CD4-positive, alpha-beta T cell treated with Interleukin-2 at 100 ng/mL for 4 hours (primary cell): ENCODE results near the gene CHRNG.
A peak's percentile ranks its signal among the peaks of the same experiment; 100 is the strongest.
"Not testable (repeated sequence)": the region's sequence is repeated elsewhere in the genome, so short reads cannot be mapped to it uniquely, and the experiment has no call there.

Experiments
- DNase-seq: peaks from one replicate; pipeline ENCODE4 v3.0.0-alpha.2; 2020; ENCODE audit warnings: low spot score

CHRNG gene

GRCh38 chr2:232543928-232544631 lies 4.6 kb downstream of the CHRNG start:
- no peak for DNase-seq

- DNase-seq: no peak
These were observed 5.2 kb downstream of the CHRNG start for GRCh38 chr2:232544674-232545073.

- DNase-seq: no peak
These were observed 6.3 kb downstream of the CHRNG start for GRCh38 chr2:232545511-232546375.

DNA sequence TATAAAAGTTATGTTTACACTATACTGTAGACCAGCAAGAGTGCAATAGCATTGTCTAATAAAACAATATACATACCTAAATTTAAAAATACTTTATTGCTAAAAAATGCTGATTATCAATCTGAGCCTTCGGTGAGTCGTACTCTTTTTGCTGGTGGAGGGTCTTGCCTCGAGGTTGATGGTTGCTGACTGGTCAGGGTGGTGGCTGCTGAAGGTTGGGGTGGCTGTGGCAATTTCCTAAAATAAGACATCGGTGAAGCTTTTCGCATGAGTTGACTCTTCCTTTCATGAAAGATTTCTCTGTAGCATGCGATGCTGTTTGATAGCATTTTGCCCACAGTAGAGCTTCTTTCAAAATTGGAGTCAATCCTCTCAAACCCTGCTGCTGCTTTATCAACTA lies 8.5 kb downstream of the CHRNG start:
- no peak for DNase-seq

- no peak for DNase-seq
These were observed 10.3 kb downstream of the CHRNG start for GRCh38 chr2:232549655-232550353.

DNA sequence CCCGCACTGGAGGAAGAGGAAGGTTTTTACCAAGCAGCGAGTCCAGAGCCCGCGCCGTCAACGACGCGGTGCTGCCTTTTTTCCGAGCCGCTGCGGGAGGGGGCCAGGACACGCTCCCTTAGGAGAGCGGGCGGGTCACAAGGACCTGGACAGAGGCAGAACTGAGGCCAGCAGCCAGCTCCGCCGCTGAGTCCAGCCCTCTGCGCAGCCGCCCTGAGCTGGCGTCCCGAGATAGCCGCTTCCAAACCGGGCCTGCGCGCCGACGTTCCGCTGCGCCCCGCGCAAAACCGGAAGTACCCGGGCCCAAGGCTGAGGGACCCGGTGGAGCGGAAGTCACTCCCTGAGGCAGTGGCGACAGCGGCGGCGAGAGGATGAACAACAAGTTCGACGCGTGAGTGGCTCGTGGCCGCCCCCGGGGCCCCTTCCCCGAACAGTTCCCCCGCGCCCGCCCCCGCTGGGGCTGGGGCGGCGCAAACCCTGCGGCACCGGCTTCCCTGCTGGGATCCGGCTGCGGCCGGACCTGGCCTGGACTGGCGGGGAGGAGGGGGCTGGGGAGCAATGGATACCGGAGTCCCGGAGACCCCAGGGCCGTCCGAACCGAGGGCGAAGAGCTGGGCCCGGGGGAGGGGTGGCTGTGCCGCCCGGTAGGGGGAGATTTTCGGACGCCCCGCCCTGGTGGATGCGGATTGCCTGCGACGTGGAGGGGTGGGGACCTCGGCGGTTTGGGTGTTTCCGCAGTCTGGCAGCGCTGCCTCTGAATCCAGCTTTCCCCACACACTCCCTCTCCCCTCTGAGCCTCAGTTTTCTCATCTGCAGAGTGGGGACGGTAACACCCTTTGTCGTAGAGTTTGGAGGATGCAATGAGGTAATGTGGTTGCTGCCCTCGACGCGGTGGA lies 11.1 kb downstream of the CHRNG start, which contains the start of the genes EIF4E2 and TIGD1:
Gene EIF4E2, plus strand, starts transcription at position 336 of the 896 bp plus-strand sequence. Its CDS starts 36 bp downstream, at position 372.
Gene TIGD1, minus strand, starts transcription at position 204 of the 896 bp plus-strand sequence. CDS start 675 bp downstream, outside the sequence.
- peak; percentile 91 for DNase-seq

DNA sequence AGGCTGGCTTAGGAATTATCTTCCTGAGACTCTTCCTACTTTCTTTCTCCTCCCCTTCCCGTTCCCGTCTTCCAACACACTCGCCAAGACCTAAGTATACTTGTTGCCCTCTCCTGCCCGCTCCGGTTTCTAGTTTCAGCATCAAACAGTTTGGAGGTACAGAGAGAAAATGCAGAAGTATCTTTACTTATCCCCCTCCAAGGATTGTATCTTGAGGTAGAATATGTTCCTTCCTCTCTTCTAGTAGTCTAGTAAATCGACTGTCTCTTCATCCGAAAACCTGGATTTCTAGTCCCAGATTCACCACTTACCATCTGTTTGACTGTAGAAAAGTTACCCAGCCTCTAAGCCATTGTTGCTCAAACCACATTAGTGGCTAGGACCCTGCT lies 11.8 kb downstream of the CHRNG start:
- DNase-seq: no peak

DNA sequence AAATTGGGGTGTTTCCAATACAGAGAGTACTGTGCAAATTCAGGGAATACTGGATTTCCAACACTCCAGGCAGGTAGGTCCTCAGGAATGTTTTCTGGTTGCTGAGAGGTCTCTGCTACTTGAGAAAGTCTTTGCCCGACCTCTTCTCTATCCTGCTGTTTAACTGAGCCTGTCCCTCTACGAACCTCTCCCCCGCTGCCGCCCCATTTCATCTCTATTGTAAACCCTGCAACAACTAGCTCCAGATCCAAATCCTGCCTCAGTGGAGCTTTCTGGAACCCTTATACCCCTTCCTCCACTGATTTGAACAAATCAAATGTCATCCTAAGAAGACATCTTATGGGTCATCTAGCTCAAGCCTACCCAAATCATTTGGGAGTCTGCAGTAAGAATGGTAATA lies 12.3 kb downstream of the CHRNG start:
- DNase-seq: no peak

DNA sequence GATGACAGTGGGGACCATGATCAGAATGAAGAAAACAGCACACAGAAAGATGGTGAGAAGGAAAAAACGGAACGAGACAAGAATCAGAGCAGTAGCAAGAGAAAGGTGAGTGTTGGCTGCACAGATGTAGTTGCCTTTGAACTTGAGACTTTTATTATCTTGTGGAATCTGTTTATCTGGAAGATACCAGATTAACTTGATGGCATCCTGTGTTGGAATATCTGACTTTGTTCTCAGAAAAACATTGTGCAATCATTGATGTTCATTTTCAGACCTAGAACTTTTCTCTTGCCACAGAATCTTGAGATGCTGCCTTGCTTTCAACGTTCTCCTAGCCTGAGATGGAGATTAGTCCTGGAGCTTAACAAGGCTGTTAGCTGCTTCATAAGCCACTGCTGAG lies 16.9 kb downstream of the CHRNG start:
- DNase-seq: no peak

GRCh38 chr2:232562515-232563151 lies 23.1 kb downstream of the CHRNG start:
- DNase-seq: no peak

GRCh38 chr2:232563580-232563979 lies 24.1 kb downstream of the CHRNG start:
- DNase-seq: no peak

DNA sequence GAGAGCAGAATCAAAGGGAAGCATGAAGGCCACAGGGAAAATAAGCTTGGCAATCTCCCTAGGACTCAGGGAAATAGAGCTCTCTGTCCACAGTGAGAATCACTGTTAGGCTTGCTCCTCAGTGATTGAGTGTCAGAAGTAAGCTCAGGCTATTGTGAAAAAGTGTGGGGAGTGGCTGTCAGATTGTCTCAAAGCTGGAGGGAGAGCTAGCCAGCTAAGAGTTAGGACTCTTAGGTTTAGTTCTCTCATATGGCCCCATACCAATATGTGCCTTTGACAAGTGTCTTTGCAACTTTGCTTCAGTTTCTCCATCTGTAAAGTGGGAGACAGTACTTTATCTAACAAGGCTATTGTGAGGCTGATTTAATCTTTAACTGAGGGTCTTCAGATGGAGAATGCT lies 28.2 kb downstream of the CHRNG start:
- DNase-seq: no peak

DNA sequence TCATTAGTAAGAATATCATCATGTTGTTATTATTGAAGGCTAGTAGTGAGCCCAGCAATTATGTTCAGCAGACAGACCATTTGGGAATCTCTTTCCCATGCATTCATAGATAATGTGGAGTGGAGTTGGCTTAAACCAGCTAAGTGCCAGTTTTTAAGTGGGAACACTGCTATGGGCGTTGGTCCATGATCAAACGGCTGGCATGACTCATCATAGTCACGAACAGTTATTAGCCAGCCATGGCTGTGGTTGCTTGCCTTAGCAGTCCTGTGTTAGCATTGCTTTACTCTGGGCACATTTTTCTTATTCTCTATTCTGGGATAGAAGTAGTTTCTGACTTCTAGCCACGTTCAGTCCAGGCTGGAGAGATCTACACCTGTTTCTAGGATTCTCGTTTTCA lies 28.7 kb downstream of the CHRNG start:
- DNase-seq: no peak

DNA sequence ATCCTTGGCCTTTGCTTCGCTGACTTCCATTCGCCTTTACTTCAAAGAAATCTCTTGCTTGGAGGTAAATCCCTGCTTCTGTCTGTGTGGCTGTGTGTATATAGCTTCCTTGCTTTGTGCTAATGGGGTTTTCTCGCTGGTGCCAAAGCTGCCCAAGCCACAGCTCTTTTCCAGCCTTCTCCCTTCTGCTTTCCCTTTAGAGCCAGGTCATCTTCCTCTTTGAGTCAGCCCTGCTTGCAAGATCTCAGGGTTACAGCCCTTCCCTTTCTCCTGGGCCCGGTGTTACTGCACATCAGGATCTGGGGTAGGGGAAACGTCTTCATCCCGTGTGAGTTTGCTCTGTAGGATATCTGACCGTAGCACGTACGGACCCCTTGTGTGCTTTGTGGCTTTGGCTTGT lies 30.0 kb downstream of the CHRNG start:
- no peak for DNase-seq

DNA sequence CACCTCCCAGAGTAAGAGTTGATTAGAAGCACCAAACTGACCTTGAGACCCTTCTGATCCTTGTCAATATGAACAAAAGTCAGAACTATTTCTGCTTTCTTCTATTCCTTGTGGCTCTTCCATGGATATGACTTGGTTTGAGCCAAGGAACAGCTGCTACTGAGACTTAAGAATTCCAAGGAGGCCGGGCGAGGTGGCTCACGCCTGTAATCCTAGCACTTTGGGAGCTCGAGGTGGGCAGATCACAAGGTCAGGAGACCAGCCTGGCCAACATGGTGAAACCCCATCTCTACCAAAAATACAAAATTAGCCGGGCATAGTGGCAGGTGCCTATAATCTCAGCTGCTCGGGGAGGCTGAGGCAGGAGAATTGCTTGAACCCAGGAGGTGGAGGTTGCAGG lies 31.0 kb downstream of the CHRNG start:
- DNase-seq: not testable (repeated sequence)

DNA sequence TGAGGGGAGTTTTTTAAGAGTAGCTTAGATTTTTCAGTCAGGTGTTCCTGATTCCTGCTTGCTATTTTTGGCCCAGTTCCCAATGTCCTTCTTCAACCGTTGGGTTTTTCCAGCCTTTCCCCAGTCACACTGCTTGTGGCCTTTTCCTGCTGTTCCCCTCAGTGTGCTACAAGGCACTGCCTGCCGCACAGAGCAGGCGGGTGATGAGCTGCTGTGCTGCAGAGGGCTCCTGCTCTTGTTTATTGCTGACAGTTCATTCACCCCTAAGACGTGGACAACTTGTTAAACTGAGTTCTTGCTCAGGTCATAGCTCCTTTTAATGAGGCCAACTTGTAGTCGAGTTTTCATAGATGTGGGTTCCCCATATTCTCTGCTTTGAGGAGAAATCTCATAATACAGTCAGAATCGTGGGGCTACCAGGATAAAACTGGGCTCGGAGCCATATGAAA lies 31.6 kb downstream of the CHRNG start:
- no peak for DNase-seq

- no peak for DNase-seq
These were observed 33.5 kb downstream of the CHRNG start for GRCh38 chr2:232573042-232573441.

DNA sequence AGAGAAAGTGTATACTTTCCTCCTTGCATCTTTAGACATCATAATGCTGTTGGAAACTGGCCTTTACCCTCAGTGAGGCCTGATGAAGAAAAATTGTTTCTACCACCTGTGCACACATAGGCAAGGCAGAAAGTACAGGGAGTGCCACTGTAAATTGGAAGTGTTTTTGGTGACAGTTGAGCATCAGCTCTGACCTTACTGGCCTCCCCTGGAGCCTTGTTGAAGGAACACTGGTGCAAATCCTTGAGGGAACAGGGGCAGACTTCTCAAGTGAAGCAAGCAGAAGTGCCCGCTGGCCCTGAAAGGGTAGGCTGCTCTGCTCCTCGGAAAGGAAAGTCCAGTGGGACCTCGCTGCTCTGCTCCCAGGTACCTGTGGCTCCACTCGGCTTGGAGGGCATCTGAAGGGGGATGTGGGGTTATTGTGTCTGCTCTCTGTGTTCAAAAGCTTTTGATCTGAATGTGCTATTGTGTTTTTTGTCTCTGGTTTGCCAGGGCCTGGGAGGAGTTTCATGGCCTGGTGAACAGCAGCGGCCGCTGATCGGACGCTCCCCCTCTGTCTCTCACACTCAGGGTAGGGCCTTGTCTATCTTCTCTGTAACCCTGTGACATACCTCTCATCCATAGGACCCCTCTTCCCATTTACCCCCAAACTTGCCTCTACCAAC lies 34.4 kb downstream of the CHRNG start:
- DNase-seq: no peak

DNA sequence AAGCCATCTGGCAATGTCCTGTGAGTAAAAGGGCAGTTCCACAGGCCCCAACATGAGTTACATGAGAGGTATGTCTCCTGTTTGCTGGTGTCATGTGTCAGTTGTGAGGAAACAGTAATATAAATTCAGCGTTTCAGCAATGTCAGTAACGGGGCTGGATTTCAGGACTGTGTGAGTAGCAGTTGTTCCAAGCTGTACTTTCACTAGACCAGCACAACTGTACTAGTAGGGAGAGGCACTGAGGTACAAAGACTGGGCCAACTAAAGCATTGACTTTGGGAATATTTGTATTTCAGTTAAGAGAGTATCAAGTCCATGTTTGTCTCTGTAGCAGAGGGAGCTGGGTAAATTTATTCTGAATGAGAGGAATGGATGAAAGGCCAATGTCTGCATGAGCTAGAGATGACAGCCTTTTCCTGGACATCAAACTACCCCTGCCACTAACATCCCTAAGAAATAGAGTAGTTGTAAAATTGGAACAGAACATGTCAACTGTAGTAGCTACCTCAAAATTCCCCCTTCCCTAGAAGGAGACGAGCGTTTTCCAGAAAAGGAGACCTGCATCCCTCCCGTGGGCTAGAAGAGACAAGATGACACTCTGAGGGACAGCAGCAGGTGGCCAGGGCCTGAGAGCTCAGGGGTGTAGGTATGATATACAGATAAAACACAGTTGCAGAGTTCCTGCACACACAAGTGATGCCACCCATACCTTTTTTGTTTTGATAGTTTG lies 35.3 kb downstream of the CHRNG start:
- DNase-seq: no peak

- no peak for DNase-seq
These were observed 35.9 kb downstream of the CHRNG start for GRCh38 chr2:232575404-232575746.
